Muscle layer of colon (tissue), 2 donors: Measurements from ENCODE around the gene COMMD6.

Experiments used
- H3K27ac ChIP-seq: one replicate; pipeline ENCODE4 v1.7.0; 2013; ENCODE audit warnings: low read depth, mild to moderate bottlenecking, low read length, moderate library complexity
- H3K27me3 ChIP-seq, 2 donors: one replicate each; pipeline ENCODE4 v1.7.0; 2013; ENCODE audit warnings: low read length in 2 of 2, mild to moderate bottlenecking in 2 of 2; ENCODE audit not compliant: insufficient read depth in 2 of 2, control insufficient read depth in 1 of 2
- H3K36me3 ChIP-seq: one replicate; pipeline ENCODE4 v1.7.0; 2013; ENCODE audit warnings: mild to moderate bottlenecking, low read length; ENCODE audit not compliant: insufficient read depth
- H3K4me1 ChIP-seq: one replicate; pipeline ENCODE4 v1.7.0; 2013; ENCODE audit warnings: mild to moderate bottlenecking, low read length; ENCODE audit not compliant: insufficient read depth
- H3K4me3 ChIP-seq, 2 donors: one replicate each; pipeline ENCODE4 v1.7.0; 2013; ENCODE audit warnings: low read length in 2 of 2, low read depth in 1 of 2, mild to moderate bottlenecking in 1 of 2, moderate library complexity in 1 of 2
- H3K9ac ChIP-seq: one replicate; pipeline ENCODE4 v1.7.0; 2013; ENCODE audit warnings: low read length
- H3K9me3 ChIP-seq: one replicate; pipeline ENCODE4 v1.7.0; 2013; ENCODE audit warnings: mild to moderate bottlenecking, low read length
- donor health status: abdominal sarcoma.
- donor health status: Adenocarcinoma of cecum.

COMMD6 gene

GRCh38 chr13:75518439-75519088 is 19.1 kb downstream of the COMMD6 start:
- Histone ChIP-seq H3K27me3 (no peaks in the 10 kb centered on the region), H3K27ac (no peak overlapping the region), H3K4me1 (no peaks in the 10 kb centered on the region), H3K36me3 (no peaks in the 10 kb centered on the region), H3K9me3 (no peaks in the 10 kb centered on the region), H3K9ac (no peak overlapping the region), H3K4me3 (no peak overlapping the region)

GRCh38 chr13:75514080-75514995 is 23.3 kb downstream of the COMMD6 start:
- Histone ChIP-seq H3K36me3 (no peaks in the 10 kb centered on the region), H3K4me3 (no peak overlapping the region), H3K9ac (no peak overlapping the region), H3K27ac (no peak overlapping the region), H3K4me1 (no peaks in the 10 kb centered on the region), H3K9me3 (no peaks in the 10 kb centered on the region), H3K27me3 (no peaks in the 10 kb centered on the region)

- Histone ChIP-seq H3K4me3 (no peak overlapping the region), H3K9me3 (no peaks in the 10 kb centered on the region), H3K27ac (no peak overlapping the region), H3K4me1 (no peaks in the 10 kb centered on the region), H3K36me3 (no peaks in the 10 kb centered on the region), H3K9ac (no peak overlapping the region), H3K27me3 (no peaks in the 10 kb centered on the region)
Observed at GRCh38 chr13:75513271-75513670, 24.4 kb downstream of the COMMD6 start.

- Histone ChIP-seq H3K9me3 (no peaks in the 10 kb centered on the region), H3K27ac (no peak overlapping the region), H3K4me3 (no peak overlapping the region), H3K4me1 (no peaks in the 10 kb centered on the region), H3K27me3 (no peaks in the 10 kb centered on the region), H3K36me3 (no peaks in the 10 kb centered on the region), H3K9ac (no peak overlapping the region)
Observed at GRCh38 chr13:75512253-75512652, 25.4 kb downstream of the COMMD6 start.

GRCh38 chr13:75511051-75511625 is 26.5 kb downstream of the COMMD6 start:
- Histone ChIP-seq H3K27ac (no peak overlapping the region), H3K4me1 (no peaks in the 10 kb centered on the region), H3K4me3 (no peak overlapping the region), H3K36me3 (no peaks in the 10 kb centered on the region), H3K9ac (no peak overlapping the region), H3K9me3 (no peaks in the 10 kb centered on the region), H3K27me3 (no peaks in the 10 kb centered on the region)

- Histone ChIP-seq H3K9ac (no peak overlapping the region), H3K4me3 (no peak overlapping the region), H3K9me3 (no peaks in the 10 kb centered on the region), H3K4me1 (no peaks in the 10 kb centered on the region), H3K27ac (no peak overlapping the region), H3K36me3 (no peaks in the 10 kb centered on the region), H3K27me3 (no peaks in the 10 kb centered on the region)
Observed at GRCh38 chr13:75508002-75508548, 29.6 kb downstream of the COMMD6 start.

GRCh38 chr13:75507027-75508001 is 30.3 kb downstream of the COMMD6 start:
- H3K4me3 ChIP-seq: no peak overlapping the region
- no peaks in the 10 kb centered on the region for H3K4me1 ChIP-seq
- no peaks in the 10 kb centered on the region for H3K27me3 ChIP-seq
- no peaks in the 10 kb centered on the region for H3K9me3 ChIP-seq
- no peak overlapping the region for H3K9ac ChIP-seq
- H3K27ac ChIP-seq: no peak overlapping the region
- no peaks in the 10 kb centered on the region for H3K36me3 ChIP-seq

- Histone ChIP-seq H3K4me1 (no peaks in the 10 kb centered on the region), H3K36me3 (no peaks in the 10 kb centered on the region)
Observed at GRCh38 chr13:75506018-75506417, 31.6 kb downstream of the COMMD6 start.

GRCh38 chr13:75505327-75505726 is 32.3 kb downstream of the COMMD6 start:
- Histone ChIP-seq H3K9me3 (no peaks in the 10 kb centered on the region), H3K4me3 (no peak overlapping the region), H3K4me1 (no peaks in the 10 kb centered on the region), H3K9ac (no peak overlapping the region), H3K27ac (no peak overlapping the region), H3K27me3 (no peaks in the 10 kb centered on the region), H3K36me3 (no peaks in the 10 kb centered on the region)

More at GRCh38 chr13:75506018-75506417, 31.6 kb downstream of the COMMD6 start:
- H3K9me3 ChIP-seq: no peaks in the 10 kb centered on the region
- H3K27ac ChIP-seq: no peak overlapping the region
- no peak overlapping the region for H3K9ac ChIP-seq
- no peaks in the 10 kb centered on the region for H3K27me3 ChIP-seq
- H3K4me3 ChIP-seq: no peak overlapping the region

GRCh38 chr13:75495938-75496337 is 41.7 kb downstream of the COMMD6 start:
- H3K27me3 ChIP-seq: no peaks in the 10 kb centered on the region
- H3K36me3 ChIP-seq: no peaks in the 10 kb centered on the region
- no peak overlapping the region for H3K4me3 ChIP-seq
- no peak overlapping the region for H3K27ac ChIP-seq
- no peaks in the 10 kb centered on the region for H3K9me3 ChIP-seq
- no peaks in the 10 kb centered on the region for H3K4me1 ChIP-seq
- H3K9ac ChIP-seq: no peak overlapping the region
